ENCODE data around the gene ATP2B2. TPM values are rescaled to one million over a fixed set of nuclear protein-coding genes. Genes with fewer than 3 reads are reported as not detected.

Gene ATP2B2
- polyA plus RNA-seq, 10 donors: 0.53 to 9.3 (median 5.6) TPM

DNA sequence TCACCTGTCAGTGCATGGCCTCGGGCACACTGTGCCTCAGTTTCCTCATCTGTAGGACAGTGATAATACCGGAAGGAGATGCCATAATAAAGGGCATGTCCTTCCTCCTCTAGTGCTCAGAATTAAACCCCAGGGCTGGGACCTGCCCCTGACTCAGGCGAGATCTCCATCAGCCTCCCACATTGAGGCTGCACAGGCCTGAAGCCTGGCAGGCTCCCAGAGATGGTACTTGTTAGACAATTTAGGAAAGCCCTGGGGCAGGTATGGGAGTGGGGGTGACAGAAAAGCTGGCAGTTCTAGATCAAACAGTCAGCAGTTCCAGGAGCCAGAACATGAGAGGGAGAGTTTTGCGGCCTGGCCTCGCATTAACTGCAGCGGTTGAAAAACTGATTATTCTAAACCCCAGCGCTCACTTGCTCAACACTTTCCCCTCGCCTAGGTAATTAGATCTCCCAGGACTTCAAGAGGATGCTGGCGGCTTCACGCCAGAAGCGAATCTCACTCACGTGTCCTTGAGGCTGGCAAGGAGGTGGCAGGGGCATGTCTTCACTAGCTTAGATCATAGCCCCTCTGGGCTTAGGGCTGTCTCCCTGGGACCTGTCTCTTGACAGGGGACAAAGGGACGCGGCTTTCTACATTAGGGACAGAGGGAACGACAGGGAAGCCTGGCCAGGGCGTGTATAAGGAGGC lies 73.1 kb downstream of the ATP2B2 start:
- DNase-seq: no peak

DNA sequence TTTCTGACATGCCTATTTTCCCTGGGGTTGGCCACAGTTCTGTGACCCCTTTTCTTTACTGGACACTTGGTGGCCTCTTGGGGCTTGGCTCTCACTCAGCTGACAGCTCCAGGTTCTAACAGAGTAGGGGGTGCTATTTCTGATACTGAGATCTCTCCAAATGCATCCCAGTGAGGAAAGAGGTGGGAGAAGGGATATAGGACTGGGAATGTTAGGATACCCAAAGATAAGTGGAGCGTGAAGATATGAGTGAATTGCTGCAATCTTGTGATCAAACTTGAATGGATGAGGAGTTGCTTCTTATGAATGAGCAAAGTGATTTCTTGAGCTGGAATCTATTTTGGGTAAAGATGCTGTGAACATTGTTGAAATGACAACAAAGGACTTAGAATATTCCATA lies 74.6 kb downstream of the ATP2B2 start:
- no peak for DNase-seq

GRCh38 chr3:10428406-10429091 lies 76.8 kb downstream of the ATP2B2 start:
- DNase-seq: no peak

GRCh38 chr3:10426346-10427220 lies 78.8 kb downstream of the ATP2B2 start:
- DNase-seq: no peak

GRCh38 chr3:10423171-10423882 lies 82.1 kb downstream of the ATP2B2 start:
- DNase-seq: no peak

DNA sequence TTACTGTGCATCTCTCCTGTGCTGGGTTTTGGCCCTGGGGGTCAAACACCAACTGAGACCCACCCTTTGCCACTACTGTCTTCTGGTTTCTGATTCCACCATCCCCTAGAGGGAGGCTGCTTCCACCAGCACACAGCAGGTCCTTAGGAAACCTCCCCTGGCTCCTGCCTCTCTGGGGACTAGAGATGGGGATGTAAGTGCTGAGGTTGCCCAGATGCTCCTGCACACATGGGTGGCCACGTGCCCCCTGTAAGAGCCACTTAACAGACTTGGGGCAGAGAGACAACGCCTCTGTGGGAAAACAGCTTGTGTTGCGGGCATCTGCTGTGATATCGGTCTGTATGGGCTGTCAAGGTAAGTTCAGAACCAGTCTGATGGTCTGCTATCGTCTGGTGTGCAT lies 83.4 kb downstream of the ATP2B2 start:
- no peak for DNase-seq

DNA sequence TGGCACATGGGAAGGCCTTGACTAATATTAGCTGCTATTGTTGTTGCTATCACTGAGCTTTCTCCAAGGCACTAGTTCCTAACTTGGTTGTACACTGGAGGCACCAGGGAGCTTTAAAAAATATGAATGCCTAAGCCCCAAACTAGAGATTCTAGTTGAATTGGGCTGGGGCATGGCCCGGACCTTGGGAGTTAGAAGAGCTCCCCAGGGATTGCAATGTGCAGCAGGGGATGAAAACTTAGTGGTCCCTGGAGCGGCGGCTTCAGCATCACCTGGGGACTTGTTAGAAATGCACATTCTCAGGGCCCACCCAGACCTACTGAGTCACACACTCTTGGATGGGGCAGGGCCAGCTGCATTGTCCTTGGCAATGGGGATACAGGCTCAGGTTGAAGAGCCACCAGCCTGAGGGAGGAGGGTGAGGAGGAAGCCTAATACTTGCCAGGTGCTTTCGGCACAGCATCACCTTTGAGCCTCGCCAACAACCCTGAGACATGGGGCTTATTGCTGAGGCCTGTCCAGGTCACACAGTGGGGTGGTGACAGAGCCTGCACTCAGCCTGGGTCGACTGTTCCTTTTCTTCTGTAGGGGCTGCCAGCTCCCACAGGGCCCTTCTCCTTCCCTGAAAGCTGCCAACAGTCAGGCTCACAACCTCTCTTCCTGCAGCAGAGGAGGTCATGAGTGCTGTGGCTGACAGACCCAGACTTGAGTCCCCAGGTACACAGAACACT lies 84.5 kb downstream of the ATP2B2 start:
- no peak for DNase-seq

GRCh38 chr3:10419637-10420232 lies 85.7 kb downstream of the ATP2B2 start:
- no peak for DNase-seq

DNA sequence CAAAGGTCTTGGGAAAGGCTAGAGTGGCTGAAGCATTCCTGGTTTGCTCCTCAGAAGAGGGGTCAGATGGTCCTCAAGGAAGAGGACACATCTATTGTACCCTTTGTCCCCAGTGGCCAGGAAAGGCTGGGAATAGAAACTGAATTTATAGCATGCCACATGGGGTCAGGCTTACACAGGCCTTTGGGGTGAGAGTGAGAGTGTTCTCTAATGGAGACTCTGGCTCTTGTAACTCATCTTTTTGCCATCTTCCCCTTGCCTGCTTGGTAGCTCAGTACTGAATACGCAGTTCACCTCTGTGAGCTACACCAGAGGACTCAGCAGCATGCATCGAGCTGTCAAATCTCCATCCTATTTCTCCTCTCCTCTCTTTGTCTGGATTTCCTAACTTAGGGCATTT lies 87.5 kb downstream of the ATP2B2 start:
- no peak for DNase-seq

DNA sequence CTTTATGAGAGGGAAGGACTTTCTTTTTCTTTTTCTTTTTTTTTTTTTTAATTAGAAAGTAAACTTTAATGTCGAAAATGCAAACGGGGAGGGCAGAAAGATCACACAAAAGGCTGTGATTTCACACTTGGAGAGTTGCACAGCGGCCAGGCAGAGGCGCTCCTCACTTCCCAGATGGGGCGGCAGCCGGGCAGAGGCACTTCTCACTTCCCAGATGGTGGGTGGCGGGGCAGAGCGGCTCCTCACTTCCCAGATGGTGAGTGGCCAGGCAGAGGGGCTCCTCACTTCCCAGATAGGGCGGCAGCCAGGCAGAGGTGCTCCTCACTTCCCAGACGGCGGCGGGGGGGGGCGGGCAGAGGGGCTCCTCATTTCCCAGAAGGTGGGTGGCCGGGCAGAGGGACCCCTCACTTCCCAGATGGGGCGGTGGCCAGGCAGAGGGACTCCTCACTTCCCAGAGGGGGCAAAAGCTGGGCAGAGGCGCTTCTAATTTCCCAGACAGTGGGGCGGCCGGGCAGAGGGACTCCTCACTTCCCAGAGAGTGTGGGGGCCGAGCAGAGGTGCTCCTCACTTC lies 88.6 kb downstream of the ATP2B2 start:
- DNase-seq: no peak

DNA sequence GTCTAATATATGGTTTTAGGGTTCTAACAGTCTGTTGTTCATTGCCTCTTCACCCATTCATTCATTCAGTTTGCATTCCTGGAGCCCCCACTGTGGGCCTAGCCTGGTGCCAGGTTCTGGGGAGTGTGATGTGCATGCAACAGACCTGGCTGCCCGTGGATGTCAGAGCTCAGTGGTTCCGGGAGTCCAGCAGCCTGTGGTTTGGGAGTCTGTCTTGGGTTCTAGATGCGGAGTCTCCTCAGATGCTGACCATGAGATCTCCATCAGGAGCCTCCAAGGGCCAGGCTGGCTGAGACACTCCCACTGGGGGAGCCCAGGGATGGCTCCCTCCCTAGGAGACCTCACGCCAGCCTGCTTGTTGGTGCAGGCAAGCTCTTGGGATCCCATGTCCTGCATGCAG lies 92.3 kb downstream of the ATP2B2 start:
- DNase-seq: no peak

DNA sequence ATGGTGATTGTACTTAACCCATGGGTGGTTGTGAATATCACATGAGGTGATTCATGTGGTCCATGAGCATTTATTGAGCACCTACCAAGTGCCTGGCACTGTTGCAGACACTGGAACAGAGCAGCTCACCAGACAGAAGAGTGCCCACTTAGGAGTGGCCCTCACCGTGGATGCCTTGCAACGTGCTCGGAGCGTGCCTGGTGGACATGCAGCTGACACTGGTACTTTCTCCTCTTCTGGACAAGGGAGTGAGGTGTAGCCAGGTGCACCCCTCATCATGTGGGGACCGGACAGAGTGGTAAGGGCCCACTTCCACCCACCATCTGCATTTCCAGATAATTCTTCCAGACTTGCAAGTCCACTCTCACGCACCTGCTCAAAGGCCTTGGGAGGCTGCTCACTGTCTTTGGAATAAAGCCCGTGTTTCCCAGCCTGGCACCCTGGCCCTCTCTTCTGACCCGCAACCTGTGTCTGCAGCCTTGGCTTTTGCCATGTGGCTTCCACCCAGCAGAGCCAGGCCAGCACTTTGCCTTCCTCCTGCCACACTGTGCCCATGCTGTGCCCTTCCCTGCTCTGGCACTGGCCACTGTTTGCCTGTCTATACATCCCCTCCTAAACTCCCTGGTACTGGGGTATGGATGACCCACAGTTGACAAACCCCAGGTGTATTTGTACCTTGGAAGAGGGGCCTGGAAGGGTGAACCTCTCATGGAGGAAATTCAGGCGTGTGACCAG lies 93.6 kb downstream of the ATP2B2 start:
- no peak for DNase-seq

GRCh38 chr3:10410383-10411002 lies 94.9 kb downstream of the ATP2B2 start:
- no peak for DNase-seq

DNA sequence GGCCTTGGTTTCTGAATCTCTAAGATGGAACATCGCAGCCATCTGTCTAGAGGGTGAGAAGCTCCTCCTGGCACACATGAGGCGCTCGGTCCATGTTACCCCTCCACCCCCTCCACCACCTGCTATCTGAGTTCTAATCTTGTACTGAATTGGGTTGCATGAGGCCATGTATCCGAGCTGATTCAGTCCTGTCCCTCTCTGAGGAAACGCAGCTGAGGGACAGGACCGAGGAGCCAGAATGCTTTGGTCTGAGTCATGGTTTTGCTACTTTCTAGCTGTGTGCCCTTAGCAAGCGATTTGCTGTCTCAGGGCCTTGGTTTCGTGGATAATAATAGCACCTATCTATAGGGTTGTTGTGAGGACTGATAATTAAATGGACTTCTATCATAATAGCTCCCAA lies 96.7 kb downstream of the ATP2B2 start:
- DNase-seq: no peak

DNA sequence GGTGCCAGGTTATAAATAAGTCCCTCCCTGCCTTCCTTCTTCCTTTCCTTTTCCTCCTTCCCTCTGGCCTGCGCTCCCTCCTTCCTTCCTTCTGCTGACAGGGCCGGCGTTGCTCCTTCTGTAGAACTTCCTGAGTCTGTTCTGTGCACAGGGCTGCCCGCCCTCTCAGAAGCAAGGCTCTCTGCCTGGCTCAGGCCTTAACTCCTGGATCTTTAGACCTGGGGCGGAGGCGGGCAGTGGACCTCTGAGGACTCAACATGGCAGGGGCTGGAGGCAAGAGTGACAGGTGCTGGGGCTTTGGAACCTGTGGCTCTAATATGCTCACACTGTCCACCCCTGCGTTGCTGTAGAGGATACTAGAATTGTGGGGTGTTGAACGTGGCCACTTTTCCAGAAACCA lies 98.0 kb downstream of the ATP2B2 start:
- no peak for DNase-seq

GRCh38 chr3:10406414-10406813 lies 99.0 kb downstream of the ATP2B2 start:
- no peak for DNase-seq

DNA sequence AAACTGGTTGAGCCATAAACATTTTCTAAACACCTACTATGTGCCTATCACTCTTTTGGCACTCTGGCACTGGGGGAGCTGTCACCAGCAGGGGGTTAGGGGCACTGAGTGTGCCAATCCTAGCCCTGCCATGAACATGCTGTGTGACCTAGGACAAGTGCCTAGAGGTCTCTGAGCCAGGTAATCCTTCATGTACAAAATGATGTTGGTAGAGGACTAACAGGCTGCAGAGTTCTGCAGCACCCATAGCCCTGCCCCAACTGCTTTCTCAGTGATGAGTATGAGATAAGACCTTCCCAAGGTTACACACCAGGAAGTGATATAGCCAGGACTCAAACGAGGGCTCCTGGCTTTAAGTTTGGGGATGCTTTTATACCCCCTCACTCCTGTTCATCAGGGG lies 99.6 kb downstream of the ATP2B2 start:
- DNase-seq: no peak

GRCh38 chr3:10404876-10405275 lies 100.5 kb downstream of the ATP2B2 start:
- no peak for DNase-seq

DNA sequence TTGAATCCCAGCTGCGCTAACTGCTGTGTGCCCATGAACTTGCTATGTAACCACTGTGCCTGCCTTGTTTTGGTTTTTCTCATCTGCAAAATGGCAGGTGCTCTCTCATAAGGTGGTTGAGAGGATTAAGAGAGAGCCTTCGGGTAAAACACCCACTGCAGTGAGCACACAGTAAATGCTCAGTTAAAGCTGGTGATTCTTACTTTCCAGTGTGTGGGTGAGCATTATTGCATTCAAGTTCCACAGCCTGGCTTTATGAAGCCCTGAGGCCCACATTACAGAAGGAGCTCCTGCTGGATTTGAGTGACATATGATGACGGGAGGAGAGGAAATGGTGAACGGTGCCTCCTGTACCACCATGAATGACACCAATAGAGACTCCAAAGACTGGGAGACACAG lies 101.0 kb downstream of the ATP2B2 start:
- DNase-seq: no peak
